ENCODE results near the gene SFT2D1.

The SFT2D1 gene

GRCh38 chr6:166274163-166274562, 68.2 kb downstream of the SFT2D1 start:
- no peak for DNase-seq

DNA sequence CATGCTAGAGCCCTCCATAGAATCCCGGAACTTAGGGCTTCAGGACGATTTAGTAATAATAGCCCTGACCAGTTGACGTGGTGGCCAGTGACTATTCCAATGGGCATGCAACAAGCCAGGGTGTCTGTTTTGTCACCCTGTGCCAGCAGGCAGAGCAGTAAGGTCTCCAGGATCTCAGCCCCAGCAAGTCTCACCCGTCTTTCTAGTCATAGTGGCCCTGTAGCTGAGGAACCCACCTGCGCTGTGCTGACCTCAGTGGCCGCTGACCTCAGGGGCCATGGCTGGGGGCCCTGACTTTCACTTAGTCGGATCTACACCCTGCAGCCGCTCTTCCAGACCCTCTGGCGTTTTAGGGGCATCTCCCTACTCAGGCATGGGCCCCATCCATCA, 71.0 kb downstream of the SFT2D1 start:
- no peak for DNase-seq

- DNase-seq: no peak
Observed at GRCh38 chr6:166270706-166271375, 71.5 kb downstream of the SFT2D1 start.

Measured in NCI-H1105 treated with DMSO at 0.1 percent for 48 hours (cell line).